Effector CD4-positive, alpha-beta T cell (primary cell): ENCODE measurements around the gene PWWP2A.
A peak's percentile ranks its signal among the peaks of the same experiment; 100 is the strongest.
"Not testable (repeated sequence)": the region's sequence is repeated elsewhere in the genome, so short reads cannot be mapped to it uniquely, and the experiment has no call there.

Source experiments
- DNase-seq: peaks from one replicate; pipeline ENCODE4 v3.0.0-alpha.2; 2020
- total RNA-seq: gene quantifications from one replicate; lab custom pipeline; 2026; lab: John Stamatoyannopoulos, UW

Gene PWWP2A
- 39.0 reads per million, percentile 63 among the genes with 10 or more reads in this experiment for total RNA-seq

- DNase-seq, result peak; percentile 98
These were observed at the start of gene PWWP2A for GRCh38 chr5:160119142-160119904. Gene PWWP2A, minus strand, starts transcription at chr5:160119450. Its CDS starts 62 bp downstream, at chr5:160119388.

- DNase-seq, result no peak
These were observed 48.4 kb upstream of the PWWP2A start for GRCh38 chr5:160167624-160168165.

GRCh38 chr5:160166973-160167623 lies 47.8 kb upstream of the PWWP2A start:
- no peak for DNase-seq

- no peak for DNase-seq
These were observed 47.1 kb upstream of the PWWP2A start for GRCh38 chr5:160166069-160166972.

GRCh38 chr5:160165137-160166068 lies 46.2 kb upstream of the PWWP2A start:
- no peak for DNase-seq

GRCh38 chr5:160162910-160163309 lies 43.7 kb upstream of the PWWP2A start:
- DNase-seq, result no peak

GRCh38 chr5:160161626-160162025 lies 42.4 kb upstream of the PWWP2A start:
- DNase-seq, result no peak

GRCh38 chr5:160160875-160161274 lies 41.6 kb upstream of the PWWP2A start:
- DNase-seq, result not testable (repeated sequence)

GRCh38 chr5:160159991-160160792 lies 40.9 kb upstream of the PWWP2A start:
- DNase-seq, result no peak

GRCh38 chr5:160158087-160158486 lies 38.8 kb upstream of the PWWP2A start:
- DNase-seq, result no peak

GRCh38 chr5:160155017-160155750 lies 35.9 kb upstream of the PWWP2A start:
- no peak for DNase-seq

GRCh38 chr5:160152901-160153300 lies 33.7 kb upstream of the PWWP2A start:
- DNase-seq, result no peak

GRCh38 chr5:160152287-160152686 lies 33.0 kb upstream of the PWWP2A start:
- DNase-seq, result no peak

GRCh38 chr5:160151017-160151416 lies 31.8 kb upstream of the PWWP2A start:
- no peak for DNase-seq

- no peak for DNase-seq
These were observed 31.1 kb upstream of the PWWP2A start for GRCh38 chr5:160150381-160150780.

- not testable (repeated sequence) for DNase-seq
These were observed 25.2 kb upstream of the PWWP2A start for GRCh38 chr5:160144436-160144835.

GRCh38 chr5:160134332-160134731 lies 15.1 kb upstream of the PWWP2A start:
- DNase-seq, result no peak

GRCh38 chr5:160133918-160134304 lies 14.7 kb upstream of the PWWP2A start:
- no peak for DNase-seq

- DNase-seq, result no peak
These were observed 14.0 kb upstream of the PWWP2A start for GRCh38 chr5:160133071-160133917.
